NCI-H1417 (cell line): Measurements from ENCODE around the gene MLF2.
"Not testable (repeated sequence)": the region's sequence is repeated elsewhere in the genome, so short reads cannot be mapped to it uniquely, and the experiment has no call there.

Source experiments
- DNase-seq, 3 experiments: peaks; one replicate each; lab custom pipeline; 2025; lab: John Stamatoyannopoulos, UW

The MLF2 gene

DNA sequence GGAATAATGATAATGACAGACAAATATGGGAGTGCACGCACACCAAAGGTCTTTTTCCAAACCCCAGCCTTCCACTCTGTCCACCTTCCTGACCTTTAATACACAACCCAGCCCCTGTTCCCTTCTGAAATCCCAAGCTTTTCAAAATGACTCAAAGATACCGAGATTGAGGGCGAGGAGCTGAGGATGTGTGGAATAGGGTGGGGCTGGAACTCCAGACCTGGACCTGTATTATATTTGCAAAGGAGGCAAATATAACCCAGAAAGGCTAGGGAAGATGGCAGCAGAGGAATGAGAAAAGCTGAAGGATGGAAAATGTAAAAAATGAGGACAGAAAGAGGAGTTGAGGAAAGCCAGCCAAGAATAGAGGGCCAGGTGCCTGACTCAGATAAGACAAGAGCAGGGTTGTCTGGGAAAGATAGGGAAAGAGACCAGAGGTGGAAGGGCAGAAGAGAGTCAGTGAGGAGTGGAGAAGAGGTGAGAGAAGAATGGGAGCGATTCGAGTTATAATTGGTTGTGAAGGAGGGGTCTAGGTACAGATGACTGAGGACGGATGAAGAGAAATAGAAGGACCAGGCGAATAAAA is 12.2 kb upstream of the MLF2 start:
- peak; percentile 23 to 71 (median 44) for DNase-seq

DNA sequence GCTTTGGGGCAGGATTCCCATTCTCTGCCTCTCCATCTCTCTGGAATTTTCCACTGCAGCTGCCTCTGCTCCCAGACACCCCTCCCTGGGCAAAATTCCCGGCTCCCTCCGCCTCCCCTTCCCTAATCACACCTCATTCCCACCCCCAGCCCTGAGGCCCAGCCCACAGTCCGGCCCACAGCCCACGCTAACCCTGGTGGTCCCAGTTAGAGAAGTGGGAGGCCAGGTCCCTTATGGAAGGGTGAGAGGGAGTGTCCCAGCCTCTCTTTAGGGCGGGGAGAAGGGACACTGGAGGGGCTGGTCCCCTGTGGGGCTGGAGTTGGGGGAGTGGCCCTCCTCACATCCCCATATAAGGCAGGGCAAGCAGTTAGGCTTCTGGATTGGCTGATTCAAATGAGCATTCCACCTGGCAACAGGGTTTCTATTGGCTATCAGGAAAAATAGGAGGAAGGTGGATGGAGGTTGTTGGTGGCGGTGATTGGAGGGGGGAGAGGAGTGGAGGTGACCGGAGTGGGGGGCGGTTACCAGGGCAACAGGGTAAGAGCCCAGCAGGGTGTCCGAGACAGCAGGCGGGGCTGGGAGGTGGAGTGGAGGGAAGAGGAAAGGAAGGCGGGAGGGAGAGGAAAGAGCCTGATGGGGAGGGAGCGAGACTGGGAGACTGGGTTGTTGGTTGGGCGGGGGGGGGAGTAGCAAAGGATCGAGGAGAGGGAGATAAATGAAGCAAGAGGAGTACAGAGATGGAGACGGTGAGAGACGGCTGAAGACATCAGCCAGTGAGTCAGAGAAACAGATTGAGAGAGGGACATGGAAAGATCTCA is 11.3 kb upstream of the MLF2 start:
- peak; percentile 95 to 100 (median 97) for DNase-seq

DNA sequence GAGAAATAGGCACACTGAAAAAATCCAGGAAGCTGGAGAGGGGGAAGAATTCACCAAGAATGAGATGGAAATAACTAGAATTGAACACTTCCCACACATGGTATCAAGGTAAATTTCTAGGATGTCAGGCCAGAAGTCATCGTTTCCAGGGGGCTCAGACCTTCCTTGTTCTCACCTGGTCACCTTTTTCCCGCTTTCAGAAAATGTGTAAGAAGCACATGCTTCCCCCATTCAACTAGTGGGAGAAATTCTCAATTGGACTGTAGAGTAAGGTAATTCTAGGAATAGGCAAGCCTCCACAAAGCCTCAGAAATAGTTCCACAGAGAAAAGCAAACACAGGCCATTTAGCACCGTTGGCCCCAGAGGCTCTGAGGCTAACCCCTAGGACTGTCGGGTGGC is 10.4 kb upstream of the MLF2 start:
- DNase-seq, result no peak

DNA sequence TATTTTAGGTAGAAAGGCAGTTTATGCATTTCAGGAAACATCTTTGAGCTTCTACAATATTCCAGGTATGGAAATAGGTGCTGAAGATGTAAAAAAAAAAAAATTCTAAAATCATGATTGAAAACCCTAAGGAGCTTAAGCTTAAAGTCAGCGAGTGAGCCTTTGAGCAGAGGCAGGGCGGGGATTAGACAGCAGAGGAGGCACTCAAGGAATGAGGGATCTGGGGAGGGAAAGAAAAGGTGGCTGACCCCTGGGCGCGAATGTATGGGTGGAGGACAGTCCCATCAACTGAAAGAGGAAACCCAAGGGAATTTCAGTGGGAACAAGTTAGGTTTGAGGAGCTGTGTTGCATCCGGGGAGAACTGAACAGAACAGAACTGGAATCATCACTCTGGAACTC is 6.8 kb upstream of the MLF2 start:
- no peak for DNase-seq

DNA sequence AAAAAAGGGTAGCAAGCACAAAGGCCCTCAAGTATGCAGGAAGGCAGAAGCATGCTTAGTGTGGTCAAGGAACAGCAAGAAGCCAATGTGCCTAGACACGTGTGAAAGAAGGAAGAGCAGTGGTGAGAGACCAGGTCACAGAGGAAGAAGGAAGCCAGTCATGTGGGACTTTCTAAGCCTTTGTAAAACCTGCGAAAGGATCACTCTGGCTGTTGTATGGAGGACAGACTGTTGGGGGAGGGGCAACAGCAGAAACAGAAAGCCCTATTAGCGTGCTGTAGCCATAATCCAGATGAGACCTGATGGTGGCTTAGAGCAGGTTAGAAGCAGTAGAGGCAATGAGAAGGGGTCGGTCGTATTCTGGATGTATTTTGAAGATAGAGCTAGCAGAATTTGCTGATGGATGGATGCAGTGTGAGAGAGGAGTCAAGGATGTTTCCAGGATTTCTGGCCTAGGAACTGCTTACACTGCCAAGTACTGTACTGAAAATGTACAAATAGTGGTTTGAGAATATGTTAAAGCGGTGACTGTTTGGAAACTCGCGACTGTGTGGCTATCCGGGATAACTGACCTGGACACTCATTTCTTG is 5.7 kb upstream of the MLF2 start:
- DNase-seq, result no peak

DNA sequence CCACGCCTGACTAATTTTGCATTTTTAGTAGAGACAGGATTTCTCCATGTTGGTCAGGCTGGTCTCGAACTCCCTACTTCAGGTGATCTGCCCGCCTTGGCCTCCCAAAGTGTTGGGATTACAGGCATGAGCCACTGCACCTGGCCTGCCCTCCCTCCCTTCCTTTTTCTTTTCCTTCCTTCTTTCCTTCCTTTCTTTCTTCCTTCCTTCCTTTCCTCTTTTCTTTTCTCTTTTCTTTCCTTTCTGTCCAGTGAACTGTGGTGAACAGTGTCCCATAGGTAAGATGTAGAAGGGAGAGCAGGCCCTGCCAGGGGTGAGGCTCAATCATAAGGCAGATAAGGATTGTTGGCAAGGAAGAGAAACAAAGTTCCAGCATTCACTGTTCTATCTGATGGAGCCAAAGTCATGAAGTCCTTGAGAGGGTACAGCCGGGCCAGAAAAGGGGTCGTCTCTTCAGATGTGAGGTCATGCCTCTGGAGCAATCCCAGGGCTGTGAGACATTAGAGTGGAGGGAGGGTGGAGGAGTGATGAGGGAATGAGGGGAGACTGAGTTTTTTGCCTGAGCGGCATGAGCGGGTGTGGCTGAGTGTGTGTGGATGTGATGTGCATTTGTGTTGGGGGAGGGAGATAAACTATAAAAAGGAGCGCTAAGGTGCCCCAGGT is 4.2 kb upstream of the MLF2 start:
- DNase-seq, result no peak

DNA sequence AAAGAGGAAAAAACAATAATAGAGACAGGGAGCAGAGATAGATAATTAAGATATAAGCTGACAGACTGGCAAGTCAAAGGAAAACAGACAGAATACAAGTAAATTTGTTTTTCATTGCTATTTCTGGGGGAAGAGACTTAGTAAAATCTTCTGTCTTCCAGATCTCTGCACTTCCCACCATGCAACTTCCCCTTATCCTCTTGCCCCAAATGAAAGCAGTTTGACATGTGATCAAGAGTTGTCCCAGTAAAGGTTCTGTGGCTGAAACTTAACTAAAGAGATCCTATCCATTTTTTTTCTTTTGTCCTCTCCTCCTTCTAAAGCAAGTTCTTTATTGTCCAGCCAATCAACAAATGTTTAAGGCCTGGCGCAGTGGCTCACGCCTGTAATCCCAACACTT is 1.5 kb upstream of the MLF2 start:
- no peak for DNase-seq

DNA sequence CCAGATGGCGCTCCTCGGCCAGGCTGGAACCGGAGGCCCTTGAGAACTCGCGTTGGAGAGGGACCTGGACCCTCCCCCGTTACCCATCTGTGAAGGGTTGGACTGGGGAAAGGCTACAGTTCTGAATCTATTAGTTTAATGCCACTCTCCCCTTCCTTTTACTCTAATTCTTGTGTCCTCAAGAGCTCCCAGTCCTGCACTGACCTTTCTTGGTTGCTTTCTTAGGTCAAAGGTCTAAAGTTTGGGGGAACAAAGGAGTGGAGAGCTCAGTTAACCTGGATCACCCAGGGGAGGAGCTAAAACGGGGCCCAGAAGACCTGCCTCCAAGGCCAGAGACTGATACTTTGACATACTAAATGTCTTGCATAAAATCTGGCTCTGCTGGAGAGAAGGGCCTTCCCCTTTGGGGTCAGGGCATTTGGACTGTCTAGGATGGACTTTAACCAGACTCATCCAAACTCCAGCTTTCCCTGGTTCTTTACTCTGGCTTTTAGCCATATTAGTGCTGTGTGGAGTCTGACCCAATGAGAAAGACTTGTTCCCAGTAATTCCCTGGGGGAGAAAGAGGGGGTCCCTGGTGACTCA is 923 bp upstream of the MLF2 start:
- DNase-seq, result no peak

DNA sequence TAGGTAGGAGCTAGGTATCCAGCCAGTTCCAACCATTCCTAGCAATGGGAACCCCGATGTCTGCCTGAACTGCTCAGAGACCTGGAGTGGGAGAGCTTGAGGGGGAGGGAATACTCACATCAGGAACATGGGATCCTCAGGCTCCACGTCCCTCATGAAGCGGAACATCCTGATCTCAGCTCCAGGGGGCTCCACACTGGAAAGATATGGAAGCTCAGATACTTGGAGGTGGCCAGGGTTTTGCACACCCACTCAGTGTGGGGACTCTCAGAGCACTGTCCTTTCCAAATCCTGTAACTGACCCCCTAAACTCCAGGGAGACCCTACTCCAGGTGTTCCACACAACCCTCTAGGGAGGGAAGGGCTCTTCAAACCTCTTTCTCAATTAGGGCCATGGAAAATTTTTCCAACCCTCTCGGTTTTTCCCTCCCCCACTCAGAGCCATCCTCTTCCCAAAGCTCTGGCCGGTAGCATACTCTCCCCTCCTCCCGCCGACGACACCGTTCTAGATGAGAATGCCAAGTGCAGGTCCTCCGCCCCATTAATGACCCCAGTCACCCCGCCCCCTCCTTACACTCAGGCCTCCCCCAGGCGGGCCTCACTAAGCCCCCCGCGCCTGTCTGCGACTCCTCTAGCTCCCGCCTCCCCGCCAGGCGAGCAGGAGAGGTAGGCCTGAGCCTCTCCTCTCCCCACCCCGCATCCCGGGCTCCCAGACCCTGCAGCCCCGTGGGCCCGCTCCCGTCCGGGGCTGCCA is 597 bp downstream of the MLF2 start:
- DNase-seq, result peak; percentile 33 to 90 (median 89)

DNA sequence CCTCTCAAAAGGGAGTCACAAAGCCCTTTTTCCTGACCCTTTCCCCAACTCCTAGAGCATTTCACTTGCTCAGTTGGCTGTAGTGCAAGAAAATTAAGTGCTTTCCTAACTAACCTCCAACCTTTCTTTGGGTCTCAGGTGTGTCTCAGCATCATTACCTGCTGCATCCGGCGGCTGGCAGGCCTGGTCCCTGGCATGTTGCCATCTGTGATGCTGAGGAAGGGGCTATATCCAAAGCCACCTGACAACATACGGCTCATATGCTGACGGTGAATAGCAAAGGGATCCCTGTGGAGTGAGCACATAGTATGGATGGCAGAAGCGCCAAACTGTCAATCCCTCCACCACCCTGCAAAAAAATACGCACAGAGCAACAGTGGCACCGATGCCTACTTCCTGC is 1.2 kb downstream of the MLF2 start:
- DNase-seq, result peak in 1 of 3 experiments; percentile 6

DNA sequence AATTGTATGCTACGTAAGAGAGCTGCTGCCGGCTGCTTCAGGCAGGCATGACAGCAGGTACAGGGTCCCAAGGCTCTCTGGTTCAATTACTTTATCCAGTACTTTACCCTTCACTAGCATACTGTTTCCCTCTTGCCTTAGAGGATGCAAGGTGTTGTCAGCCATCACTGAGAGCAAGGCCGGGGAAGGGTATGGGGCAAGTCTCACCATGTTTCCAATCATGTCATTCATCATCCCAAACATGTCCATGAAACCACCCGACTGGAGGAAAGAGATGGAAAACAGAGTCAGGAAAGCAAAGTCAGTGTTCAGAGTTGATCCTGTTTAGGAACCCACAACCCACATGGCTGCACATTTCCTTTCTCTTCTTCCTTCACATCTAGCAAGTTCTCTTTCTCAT is 2.4 kb downstream of the MLF2 start:
- DNase-seq, result no peak

DNA sequence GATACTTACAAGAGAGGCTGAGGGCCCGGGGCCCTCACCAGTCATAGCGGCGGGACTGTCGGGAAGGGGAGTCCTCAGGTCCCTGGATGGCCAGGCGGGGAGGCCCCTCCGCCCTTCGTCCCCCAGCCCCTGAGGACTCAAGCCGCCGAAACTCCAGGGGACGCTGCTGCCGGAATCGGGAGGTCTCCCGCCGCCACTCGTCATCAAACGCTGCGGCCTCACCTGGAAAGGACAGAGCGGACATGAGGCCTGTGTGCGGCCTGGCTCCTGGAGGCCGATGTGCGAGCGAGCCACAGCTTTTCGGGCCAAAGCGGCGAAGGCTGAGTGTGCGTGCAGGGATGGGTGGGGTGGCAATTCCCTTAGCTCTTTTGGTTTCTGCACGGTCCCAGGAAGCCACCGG is 4.2 kb downstream of the MLF2 start:
- DNase-seq, result no peak

DNA sequence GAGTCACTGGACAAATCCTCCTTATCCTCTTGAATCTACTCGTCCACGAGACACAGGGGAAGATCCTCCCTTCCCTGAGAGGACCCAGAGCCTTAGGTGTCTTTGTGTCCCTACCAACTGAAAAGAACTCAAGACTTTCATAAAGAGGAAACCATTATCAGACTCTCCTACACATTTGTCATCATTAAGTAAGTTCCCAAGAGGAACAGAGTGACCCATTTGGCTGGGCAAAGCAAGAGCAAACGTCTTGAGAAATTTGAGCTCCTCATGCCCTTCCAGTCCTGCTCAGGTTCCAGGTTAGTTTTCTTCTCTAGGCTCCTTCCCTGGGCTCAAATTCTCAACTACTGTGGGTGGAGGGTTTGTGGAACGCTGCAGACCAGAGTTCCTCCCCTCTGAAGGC is 5.7 kb downstream of the MLF2 start:
- DNase-seq, result no peak

DNA sequence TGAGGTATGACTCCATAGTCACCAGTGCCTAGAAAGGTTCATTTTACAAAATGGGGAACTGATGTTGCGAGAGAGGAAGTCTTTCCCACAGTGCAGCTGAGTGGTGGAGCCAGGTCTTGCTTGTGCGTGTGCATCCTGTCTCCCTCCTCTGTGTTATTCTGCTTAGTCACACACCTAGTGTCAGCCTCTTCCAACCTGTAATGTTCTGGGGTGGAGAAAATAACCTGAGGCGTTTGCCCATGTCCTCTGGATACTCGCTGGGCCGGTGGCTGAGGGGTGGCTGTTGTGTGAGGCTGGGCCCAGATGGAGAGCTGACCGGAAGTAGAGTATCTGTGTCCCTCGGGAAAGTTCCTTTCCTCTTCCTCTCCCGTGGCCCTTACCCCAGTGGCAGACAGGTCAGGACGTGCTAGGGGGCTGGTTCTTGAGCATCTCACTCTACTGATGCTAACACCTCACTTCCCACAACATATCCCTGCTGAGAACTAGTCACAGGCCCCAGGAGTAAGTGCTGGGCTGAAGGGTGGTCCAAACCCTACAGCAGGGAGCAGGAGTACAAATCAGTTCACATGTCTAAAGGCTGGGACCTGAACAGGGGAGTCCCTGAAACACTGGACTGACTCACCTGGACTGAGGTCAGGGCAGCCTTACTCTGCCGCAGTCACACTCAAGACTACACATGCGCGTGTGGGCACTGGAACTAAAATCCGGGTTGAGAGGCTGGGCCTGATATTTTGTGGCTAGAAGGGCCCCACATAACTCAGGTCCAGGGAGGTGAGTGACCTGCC is 7.0 kb downstream of the MLF2 start:
- no peak for DNase-seq

DNA sequence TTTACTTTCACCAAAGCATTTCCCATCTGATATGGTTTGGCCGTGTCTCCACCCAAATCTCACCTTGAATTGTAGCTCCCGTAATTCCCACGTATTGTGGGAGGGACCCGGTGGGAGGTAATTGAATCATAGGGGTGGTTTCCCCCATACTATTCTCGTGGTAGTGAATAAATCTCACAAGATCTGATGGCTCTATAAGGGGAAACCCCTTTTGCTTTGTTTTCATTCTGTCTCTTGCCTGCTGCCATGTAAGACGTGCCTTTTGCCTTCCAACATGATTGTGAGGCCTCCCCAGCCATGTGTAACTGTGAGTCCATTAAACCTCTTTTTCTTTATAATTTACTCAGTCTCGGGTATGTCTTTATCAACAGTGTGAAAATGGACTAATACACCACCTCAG is 9.6 kb downstream of the MLF2 start:
- DNase-seq, result not testable (repeated sequence)

DNA sequence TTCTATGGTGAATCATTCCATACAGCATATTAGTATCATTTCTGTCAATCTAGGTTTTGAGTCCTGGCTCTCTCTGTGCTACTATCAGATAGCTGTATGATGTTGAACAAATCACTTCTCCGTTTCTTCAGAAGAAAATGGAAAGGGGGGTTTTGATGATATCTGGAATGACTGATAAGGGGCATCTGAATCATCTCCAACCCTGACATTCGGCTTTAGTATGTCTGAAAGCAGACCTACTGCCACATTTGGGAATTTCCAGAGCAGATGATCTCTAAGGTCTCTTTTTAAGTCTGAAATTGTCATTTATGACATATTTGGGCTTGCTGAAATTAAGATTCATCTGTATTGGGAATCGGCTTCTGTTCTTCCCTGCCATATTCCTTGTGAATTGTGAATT is 10.1 kb downstream of the MLF2 start:
- DNase-seq, result no peak

DNA sequence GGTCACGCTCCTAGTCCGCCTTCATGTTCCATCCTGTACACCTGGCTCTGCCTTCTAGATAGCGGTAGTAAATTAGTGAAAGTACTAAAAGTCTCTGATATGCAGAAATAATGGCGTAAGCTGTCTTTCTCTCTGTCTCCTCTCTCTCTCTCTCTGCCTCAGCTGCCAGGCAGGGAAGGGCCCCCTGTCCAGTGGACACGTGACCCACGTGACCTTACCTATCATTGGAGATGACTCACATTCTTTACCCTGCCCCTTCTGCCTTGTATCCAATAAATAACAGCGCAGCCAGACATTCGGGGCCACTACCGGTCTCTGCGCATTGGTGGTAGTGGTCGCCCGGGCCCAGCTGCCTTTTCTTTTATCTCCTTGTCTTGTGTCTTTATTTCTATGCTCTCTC is 10.9 kb downstream of the MLF2 start:
- DNase-seq, result not testable (repeated sequence)

DNA sequence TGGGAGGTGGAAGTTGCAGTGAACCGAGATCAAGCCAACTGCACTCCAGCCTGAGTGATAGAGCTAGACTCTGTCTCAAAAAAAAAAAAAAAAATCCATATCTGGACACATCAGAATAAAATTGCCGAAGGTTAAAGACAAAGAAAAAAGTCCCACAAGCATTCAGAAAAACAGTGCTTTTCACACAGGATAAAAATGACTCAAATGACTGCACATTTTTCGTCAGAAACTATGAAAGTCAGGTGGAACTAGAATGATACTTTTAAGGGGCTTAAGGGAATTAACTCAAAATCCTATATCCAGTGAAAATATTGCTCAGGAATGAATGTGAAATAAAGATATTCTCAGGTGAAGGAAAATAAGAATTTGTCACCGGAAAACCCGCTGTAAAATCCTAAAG is 16.2 kb downstream of the MLF2 start:
- DNase-seq, result no peak

DNA sequence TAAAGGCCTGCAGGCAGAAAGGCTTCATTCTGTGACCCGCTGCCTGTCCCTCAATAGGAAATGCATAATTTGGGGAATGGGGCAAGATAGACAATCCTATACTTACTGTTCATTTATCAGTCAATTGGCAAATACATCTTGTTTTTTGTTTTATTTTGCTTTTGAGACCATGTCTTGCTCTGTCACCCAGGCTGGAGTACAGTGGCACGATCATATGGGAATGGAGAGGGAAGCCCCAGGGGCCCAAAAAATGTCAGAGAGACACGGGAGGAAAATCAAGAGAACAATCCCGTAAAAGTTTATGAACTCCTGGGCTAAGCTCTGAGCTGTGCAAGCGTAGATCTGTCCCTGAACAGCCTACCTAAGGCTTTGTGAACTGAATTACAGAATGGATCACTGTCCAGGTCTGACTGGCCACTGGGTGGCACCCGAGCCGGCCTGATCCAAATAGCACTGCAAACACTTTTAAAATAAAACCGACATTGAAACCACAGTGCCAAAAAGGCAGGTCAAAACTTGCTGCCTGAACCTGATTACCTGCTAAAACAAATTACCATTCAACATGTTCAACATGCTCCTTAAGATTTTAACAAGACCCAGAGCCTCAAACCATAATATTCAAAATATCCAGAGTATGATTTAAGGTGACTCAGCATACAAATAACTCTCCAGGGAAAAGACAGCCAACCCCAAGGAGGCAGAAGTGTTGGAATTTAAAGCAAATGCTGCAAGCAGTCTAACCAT is 17.3 kb downstream of the MLF2 start:
- peak; percentile 43 to 73 (median 51) for DNase-seq
